ENCODE data around the gene NRARP. TPM values are rescaled to one million over a fixed set of nuclear protein-coding genes. Genes with fewer than 3 reads are reported as not detected.

NRARP gene
- total and polyA plus RNA-seq, 10 of the 15 experiments (the other 5 are each of a cell fraction or from before 2014, with no cell fraction given): 0.06 to 9.2 (median 2.2) TPM; not detected in 2

GRCh38 chr9:137305798-137306065 is 3.7 kb upstream of the NRARP start (continued):
- TF ChIP-seq, protein P1, sequence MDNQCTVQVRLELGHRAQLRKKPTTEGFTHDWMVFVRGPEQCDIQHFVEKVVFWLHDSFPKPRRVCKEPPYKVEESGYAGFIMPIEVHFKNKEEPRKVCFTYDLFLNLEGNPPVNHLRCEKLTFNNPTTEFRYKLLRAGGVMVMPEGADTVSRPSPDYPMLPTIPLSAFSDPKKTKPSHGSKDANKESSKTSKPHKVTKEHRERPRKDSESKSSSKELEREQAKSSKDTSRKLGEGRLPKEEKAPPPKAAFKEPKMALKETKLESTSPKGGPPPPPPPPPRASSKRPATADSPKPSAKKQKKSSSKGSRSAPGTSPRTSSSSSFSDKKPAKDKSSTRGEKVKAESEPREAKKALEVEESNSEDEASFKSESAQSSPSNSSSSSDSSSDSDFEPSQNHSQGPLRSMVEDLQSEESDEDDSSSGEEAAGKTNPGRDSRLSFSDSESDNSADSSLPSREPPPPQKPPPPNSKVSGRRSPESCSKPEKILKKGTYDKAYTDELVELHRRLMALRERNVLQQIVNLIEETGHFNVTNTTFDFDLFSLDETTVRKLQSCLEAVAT (IDR thresholded peaks at IDR 0.05): no peak
- TF ChIP-seq ZNF384 (IDR thresholded peaks at IDR 0.05; ENCODE audit: borderline replicate concordance, low read depth, low read length): no peak
- no peak for TF ChIP-seq ZNF207 (IDR thresholded peaks at IDR 0.05; ENCODE audit: borderline replicate concordance)
- TF ChIP-seq BMI1 (IDR thresholded peaks at IDR 0.05; ENCODE audit: borderline replicate concordance): no peak
- TF ChIP-seq TCF7 (IDR thresholded peaks at IDR 0.05; ENCODE audit: borderline replicate concordance): no peak
- no peak for TF ChIP-seq CHD1 (IDR thresholded peaks at IDR 0.05; ENCODE audit: low read depth, low read length)
- TF ChIP-seq STAT3 (IDR thresholded peaks at IDR 0.05; ENCODE audit: low read depth, low read length): no peak
- TF ChIP-seq, protein P2, sequence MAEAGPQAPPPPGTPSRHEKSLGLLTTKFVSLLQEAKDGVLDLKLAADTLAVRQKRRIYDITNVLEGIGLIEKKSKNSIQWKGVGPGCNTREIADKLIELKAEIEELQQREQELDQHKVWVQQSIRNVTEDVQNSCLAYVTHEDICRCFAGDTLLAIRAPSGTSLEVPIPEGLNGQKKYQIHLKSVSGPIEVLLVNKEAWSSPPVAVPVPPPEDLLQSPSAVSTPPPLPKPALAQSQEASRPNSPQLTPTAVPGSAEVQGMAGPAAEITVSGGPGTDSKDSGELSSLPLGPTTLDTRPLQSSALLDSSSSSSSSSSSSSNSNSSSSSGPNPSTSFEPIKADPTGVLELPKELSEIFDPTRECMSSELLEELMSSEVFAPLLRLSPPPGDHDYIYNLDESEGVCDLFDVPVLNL (IDR thresholded peaks at IDR 0.05; ENCODE audit: low read depth, low read length): no peak
- no peak for TF ChIP-seq SMAD1 (IDR thresholded peaks at IDR 0.05; ENCODE audit: low read depth, partially characterized antibody)
- no peak for TF ChIP-seq PML (IDR thresholded peaks at IDR 0.05; ENCODE audit: low read length)
- no peak for TF ChIP-seq EZH2 (IDR thresholded peaks at IDR 0.05; ENCODE audit: borderline replicate concordance, control insufficient read depth, low read depth, low read length)

All from GM12878 (cell line).